Myocyte (in vitro differentiated cells): ENCODE results near the gene PSMG3. TPM values are rescaled to one million over a fixed set of nuclear protein-coding genes. Genes with fewer than 3 reads are reported as not detected.

Experiments used
- total RNA-seq: library from RNA; depleted of rRNA; stranded (reverse); fragments of >200 nt; gene quantifications from 2 replicates; pipeline ENCODE4 v1.2.3, GENCODE V29; 2014

PSMG3 gene
- total RNA-seq, 1 donor from 2014 or later = 47.1 TPM

Other genes with a start within 250 kb of the PSMG3 start
- 25.4 and 36.7 TPM in 2 replicates for gene MICALL2, start 110.6 kb downstream of the PSMG3 start, total RNA-seq
- gene INTS1, start 65.6 kb downstream of the PSMG3 start, total RNA-seq = 52.7 and 58.5 TPM in 2 replicates
- 28.4 and 40.6 TPM in 2 replicates for gene MAFK, start 39.3 kb downstream of the PSMG3 start, total RNA-seq
- 0.32 and 2.8 TPM in 2 replicates for gene TMEM184A, start 13.8 kb downstream of the PSMG3 start, total RNA-seq
- gene ELFN1, start 100.2 kb upstream of the PSMG3 start, total RNA-seq = not detected in 2 replicates